ENCODE measurements around the gene NR5A1.

NR5A1 gene

DNA sequence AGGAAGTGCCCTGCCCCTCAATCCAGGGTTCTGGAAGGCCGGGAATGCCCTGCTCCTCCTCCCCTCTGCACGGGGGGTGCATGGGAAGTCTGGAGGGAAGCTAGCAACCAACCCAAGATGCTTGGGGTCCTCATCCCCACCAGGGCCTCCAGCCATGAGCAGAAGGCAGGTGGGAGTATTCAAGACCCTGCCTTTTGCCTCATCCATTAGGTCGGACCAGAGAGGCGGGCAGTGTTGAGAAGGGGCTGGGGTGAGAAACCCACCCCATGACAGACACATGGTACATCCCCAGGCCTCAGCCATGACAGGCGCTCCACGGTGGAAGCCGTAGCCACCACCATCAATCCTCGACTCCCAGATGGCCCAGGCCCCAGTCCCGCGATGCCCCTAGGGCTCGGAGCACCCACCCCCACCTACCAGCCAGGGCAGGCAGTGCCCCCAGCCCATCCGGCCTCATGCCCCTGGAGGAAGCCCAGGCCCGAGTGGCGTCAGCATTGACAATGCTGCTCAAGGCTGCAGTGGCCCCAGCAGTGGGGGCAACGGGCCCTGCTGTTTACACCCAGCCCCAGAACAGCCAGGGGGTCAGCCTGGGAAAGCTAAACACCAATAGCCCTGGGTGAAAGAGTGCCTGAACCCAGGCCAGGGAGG, 8.6 kb downstream of the NR5A1 start:
- Histone ChIP-seq H3K4me1 (ENCODE audit: insufficient read depth, low read length) (peaks cover 11% of the 10 kb centered on the region), H3K9ac (ENCODE audit: low read depth, low read length) (no peak overlapping the region), H3K9me3 (ENCODE audit: control insufficient read depth, insufficient read depth, low read length) (no peaks in the 10 kb centered on the region), H3K36me3 (ENCODE audit: insufficient read depth, low read length) (no peaks in the 10 kb centered on the region)

GRCh38 chr9:124498040-124498439, 9.2 kb downstream of the NR5A1 start:
- Histone ChIP-seq H3K9ac (ENCODE audit: low read depth, low read length) (no peak overlapping the region), H3K4me1 (ENCODE audit: insufficient read depth, low read length) (peaks cover 11% of the 10 kb centered on the region), H3K36me3 (ENCODE audit: insufficient read depth, low read length) (no peaks in the 10 kb centered on the region), H3K9me3 (ENCODE audit: control insufficient read depth, insufficient read depth, low read length) (no peaks in the 10 kb centered on the region)

GRCh38 chr9:124497441-124497840, 9.8 kb downstream of the NR5A1 start:
- no peak overlapping the region for H3K9ac ChIP-seq (ENCODE audit: low read depth, low read length)
- no peaks in the 10 kb centered on the region for H3K36me3 ChIP-seq (ENCODE audit: insufficient read depth, low read length)
- H3K9me3 ChIP-seq (ENCODE audit: control insufficient read depth, insufficient read depth, low read length): no peaks in the 10 kb centered on the region
- peaks cover 11% of the 10 kb centered on the region for H3K4me1 ChIP-seq (ENCODE audit: insufficient read depth, low read length)

GRCh38 chr9:124496463-124496862, 10.7 kb downstream of the NR5A1 start:
- no peak overlapping the region for H3K9ac ChIP-seq (ENCODE audit: low read depth, low read length)
- H3K4me1 ChIP-seq (ENCODE audit: insufficient read depth, low read length): peaks cover 8% of the 10 kb centered on the region
- no peaks in the 10 kb centered on the region for H3K9me3 ChIP-seq (ENCODE audit: control insufficient read depth, insufficient read depth, low read length)
- no peaks in the 10 kb centered on the region for H3K36me3 ChIP-seq (ENCODE audit: insufficient read depth, low read length)

- H3K9me3 ChIP-seq (ENCODE audit: control insufficient read depth, insufficient read depth, low read length): no peaks in the 10 kb centered on the region
- H3K36me3 ChIP-seq (ENCODE audit: insufficient read depth, low read length): no peaks in the 10 kb centered on the region
- H3K9ac ChIP-seq (ENCODE audit: low read depth, low read length): no peak overlapping the region
- peaks cover 6% of the 10 kb centered on the region for H3K4me1 ChIP-seq (ENCODE audit: insufficient read depth, low read length)
Observed at GRCh38 chr9:124496075-124496449, 11.1 kb downstream of the NR5A1 start.

DNA sequence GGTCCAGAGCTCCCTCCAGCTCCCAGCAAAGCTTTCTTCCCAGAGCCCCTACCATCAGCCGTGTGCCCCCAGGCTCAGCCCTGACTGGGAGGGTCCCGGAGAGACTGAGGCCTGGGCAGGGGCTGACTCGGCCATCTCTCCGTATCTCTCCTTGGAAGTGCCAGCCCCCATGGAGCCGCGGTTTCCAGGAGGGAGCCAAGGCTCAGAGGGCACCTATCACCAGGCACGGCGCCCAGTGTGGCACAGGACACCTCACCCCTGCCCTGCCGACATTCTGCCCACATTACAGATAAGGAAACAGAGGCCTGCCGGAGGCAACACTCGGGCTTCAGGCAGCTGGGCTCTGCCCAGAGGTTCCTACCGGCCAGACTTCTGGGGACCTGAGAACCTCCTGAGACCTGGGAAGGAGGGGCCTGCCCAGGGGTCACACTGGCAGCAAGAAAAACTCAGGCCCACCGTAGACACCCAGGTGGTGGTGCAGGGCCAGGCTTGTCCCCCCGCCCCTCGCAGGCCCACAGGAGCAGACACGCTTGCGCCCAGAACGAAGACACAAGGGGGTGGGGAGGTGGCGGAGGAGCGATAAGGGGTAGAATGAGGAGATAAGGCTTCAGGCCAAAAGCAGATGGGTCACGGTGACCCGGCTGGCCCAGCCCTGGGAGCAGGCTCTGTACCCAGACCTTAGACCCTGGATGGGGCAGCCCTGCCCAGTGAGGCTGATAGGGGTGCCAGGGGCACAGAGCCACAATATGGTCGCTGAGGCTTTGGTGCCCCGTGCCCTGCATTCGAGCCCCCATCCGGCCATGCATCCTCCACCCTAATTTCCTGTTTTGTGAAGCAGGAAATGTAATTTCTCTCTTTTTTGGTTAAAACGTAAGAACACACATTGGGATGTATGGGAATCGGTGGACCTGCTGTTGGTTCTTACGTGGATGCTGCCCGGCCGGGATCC, 11.8 kb downstream of the NR5A1 start:
- Histone ChIP-seq H3K4me1 (ENCODE audit: insufficient read depth, low read length) (peaks cover 6% of the 10 kb centered on the region), H3K9me3 (ENCODE audit: control insufficient read depth, insufficient read depth, low read length) (no peaks in the 10 kb centered on the region), H3K36me3 (ENCODE audit: insufficient read depth, low read length) (no peaks in the 10 kb centered on the region), H3K9ac (ENCODE audit: low read depth, low read length) (no peak overlapping the region)

DNA sequence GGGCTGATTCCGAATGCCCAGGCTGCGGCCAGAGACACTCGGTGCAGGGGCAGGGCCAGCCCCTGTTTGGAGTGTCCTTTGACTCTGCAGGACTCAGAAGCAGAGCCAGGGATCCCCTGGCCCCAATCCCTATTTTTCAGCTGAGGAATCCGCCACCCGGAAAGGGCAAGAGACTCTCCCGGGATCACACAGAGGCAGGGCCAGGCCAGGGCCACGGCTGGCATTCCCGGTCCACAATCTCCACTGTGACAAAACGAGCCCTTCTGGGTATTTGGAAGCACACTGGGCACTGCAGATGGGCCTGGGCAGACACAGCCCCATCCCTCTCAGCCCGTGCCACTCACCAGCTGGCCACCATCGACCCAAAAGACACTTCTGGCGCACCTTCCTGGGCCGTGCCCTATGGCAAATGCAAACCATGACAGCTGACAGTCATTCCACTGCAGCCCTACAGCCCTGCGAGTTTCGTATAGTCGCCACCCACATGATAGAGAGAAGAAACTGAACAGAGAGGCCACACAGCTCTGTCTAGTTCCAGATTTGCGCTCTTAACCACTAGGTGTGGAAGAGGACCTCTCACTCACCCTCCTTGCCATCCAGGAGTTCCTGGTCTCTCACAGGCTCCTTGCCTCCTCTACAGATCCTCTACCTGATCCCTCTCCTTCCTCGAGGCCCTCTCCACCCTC, 13.3 kb downstream of the NR5A1 start:
- peaks cover 6% of the 10 kb centered on the region for H3K4me1 ChIP-seq (ENCODE audit: insufficient read depth, low read length)
- no peak overlapping the region for H3K9ac ChIP-seq (ENCODE audit: low read depth, low read length)
- H3K36me3 ChIP-seq (ENCODE audit: insufficient read depth, low read length): no peaks in the 10 kb centered on the region
- H3K9me3 ChIP-seq (ENCODE audit: control insufficient read depth, insufficient read depth, low read length): no peaks in the 10 kb centered on the region

GRCh38 chr9:124493218-124493617, 14.0 kb downstream of the NR5A1 start:
- H3K36me3 ChIP-seq (ENCODE audit: insufficient read depth, low read length): no peaks in the 10 kb centered on the region
- H3K9ac ChIP-seq (ENCODE audit: low read depth, low read length): no peak overlapping the region
- no peaks in the 10 kb centered on the region for H3K9me3 ChIP-seq (ENCODE audit: control insufficient read depth, insufficient read depth, low read length)
- peaks cover 3% of the 10 kb centered on the region for H3K4me1 ChIP-seq (ENCODE audit: insufficient read depth, low read length)

DNA sequence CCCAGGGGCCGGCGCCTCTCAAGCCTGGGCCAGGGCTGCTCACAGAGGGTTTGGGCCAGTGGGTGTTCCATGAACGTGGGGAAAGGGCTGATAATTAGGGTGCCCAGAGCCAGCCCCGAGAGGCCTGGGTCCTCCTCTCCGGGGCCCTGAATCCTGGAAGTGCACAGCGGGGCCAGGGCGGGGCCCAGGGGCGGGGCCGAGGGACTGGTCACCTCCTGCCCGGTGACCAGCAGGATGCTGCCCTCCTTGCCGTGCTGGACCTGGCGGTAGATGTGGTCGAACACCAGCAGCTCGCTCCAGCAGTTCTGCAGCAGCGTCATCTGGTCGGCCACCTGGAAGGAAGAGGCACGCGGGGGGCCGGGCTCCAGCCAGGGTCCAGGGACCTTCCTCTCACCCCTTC, 14.4 kb downstream of the NR5A1 start:
- no peaks in the 10 kb centered on the region for H3K9me3 ChIP-seq (ENCODE audit: control insufficient read depth, insufficient read depth, low read length)
- H3K4me1 ChIP-seq (ENCODE audit: insufficient read depth, low read length): no peaks in the 10 kb centered on the region
- no peaks in the 10 kb centered on the region for H3K36me3 ChIP-seq (ENCODE audit: insufficient read depth, low read length)
- H3K9ac ChIP-seq (ENCODE audit: low read depth, low read length): no peak overlapping the region

GRCh38 chr9:124491049-124491975, 15.9 kb downstream of the NR5A1 start:
- H3K4me1 ChIP-seq (ENCODE audit: insufficient read depth, low read length): no peaks in the 10 kb centered on the region
- H3K9ac ChIP-seq (ENCODE audit: low read depth, low read length): no peak overlapping the region
- no peaks in the 10 kb centered on the region for H3K36me3 ChIP-seq (ENCODE audit: insufficient read depth, low read length)
- H3K9me3 ChIP-seq (ENCODE audit: control insufficient read depth, insufficient read depth, low read length): no peaks in the 10 kb centered on the region

- Histone ChIP-seq H3K36me3 (ENCODE audit: insufficient read depth, low read length) (no peaks in the 10 kb centered on the region), H3K9ac (ENCODE audit: low read depth, low read length) (no peak overlapping the region), H3K4me1 (ENCODE audit: insufficient read depth, low read length) (no peaks in the 10 kb centered on the region; the same call in 1 of the 2 replicates), H3K9me3 (ENCODE audit: control insufficient read depth, insufficient read depth, low read length) (no peaks in the 10 kb centered on the region)
Observed at GRCh38 chr9:124490004-124490403, 17.2 kb downstream of the NR5A1 start.

DNA sequence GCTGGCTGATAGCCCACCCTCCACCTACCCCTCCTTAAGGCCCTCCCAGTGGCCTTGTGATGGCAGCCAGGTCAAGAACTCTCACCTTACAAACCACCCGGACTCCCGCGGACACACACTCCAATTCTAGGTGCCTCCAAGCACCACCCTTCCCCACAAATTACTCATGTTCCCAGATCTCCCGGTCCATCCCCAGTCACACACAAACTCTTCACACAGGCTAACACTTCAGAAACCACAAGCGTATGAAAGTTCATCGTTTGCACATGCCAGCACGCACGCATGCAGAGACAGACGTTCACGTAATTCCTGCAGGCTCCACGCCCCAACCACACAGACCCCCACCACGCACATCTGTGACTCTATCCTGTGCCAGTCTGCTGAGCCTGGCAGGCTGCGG, 18.0 kb downstream of the NR5A1 start:
- Histone ChIP-seq H3K9me3 (ENCODE audit: control insufficient read depth, insufficient read depth, low read length) (no peaks in the 10 kb centered on the region), H3K36me3 (ENCODE audit: insufficient read depth, low read length) (no peaks in the 10 kb centered on the region), H3K9ac (ENCODE audit: low read depth, low read length) (no peak overlapping the region)

GRCh38 chr9:124488641-124489210, 18.5 kb downstream of the NR5A1 start:
- H3K9me3 ChIP-seq (ENCODE audit: control insufficient read depth, insufficient read depth, low read length): no peaks in the 10 kb centered on the region
- H3K36me3 ChIP-seq (ENCODE audit: insufficient read depth, low read length): no peaks in the 10 kb centered on the region
- no peaks in the 10 kb centered on the region; the same call in 1 of the 2 replicates for H3K4me1 ChIP-seq (ENCODE audit: insufficient read depth, low read length)
- no peak overlapping the region for H3K9ac ChIP-seq (ENCODE audit: low read depth, low read length)

More for the DNA sequence above, 18.0 kb downstream of the NR5A1 start:
- H3K4me1 ChIP-seq (ENCODE audit: insufficient read depth, low read length): no peaks in the 10 kb centered on the region; the same call in 1 of the 2 replicates

Data from ES-I3 (cell line).